HG03097 (cell line): ENCODE results near the gene SND1.
"Not testable (repeated sequence)": the region's sequence is repeated elsewhere in the genome, so short reads cannot be mapped to it uniquely, and the experiment has no call there.

Experiments
- ATAC-seq: cut with Tn5 transposase; IDR thresholded peaks from one replicate; pipeline ENCODE4 v1.9.1; 2021; ENCODE audit not compliant: unreplicated experiment, low FRiP score

SND1 gene

GRCh38 chr7:127900732-127901685 lies 249.0 kb downstream of the SND1 start:
- no peak for ATAC-seq

GRCh38 chr7:127901895-127902703 lies 250.1 kb downstream of the SND1 start:
- no peak for ATAC-seq

GRCh38 chr7:127902753-127903152 lies 250.8 kb downstream of the SND1 start:
- ATAC-seq, result not testable (repeated sequence)

GRCh38 chr7:127903892-127904669 lies 252.1 kb downstream of the SND1 start:
- no peak for ATAC-seq

- no peak for ATAC-seq
Measured at GRCh38 chr7:127904670-127904985, 252.6 kb downstream of the SND1 start.

GRCh38 chr7:127905021-127905420 lies 253.0 kb downstream of the SND1 start:
- no peak for ATAC-seq

- no peak for ATAC-seq
Measured at GRCh38 chr7:127905491-127906330, 253.7 kb downstream of the SND1 start.

- ATAC-seq, result no peak
Measured at GRCh38 chr7:127907110-127908040, 255.4 kb downstream of the SND1 start.

- ATAC-seq, result no peak
Measured at GRCh38 chr7:127908430-127909258, 256.6 kb downstream of the SND1 start.

GRCh38 chr7:127909424-127910152 lies 257.6 kb downstream of the SND1 start:
- ATAC-seq, result no peak

GRCh38 chr7:127910670-127911069 lies 258.7 kb downstream of the SND1 start:
- no peak for ATAC-seq

GRCh38 chr7:127911968-127912511 lies 260.0 kb downstream of the SND1 start:
- peak; percentile 63 for ATAC-seq

- ATAC-seq, result no peak
Measured at GRCh38 chr7:127912901-127913300, 260.9 kb downstream of the SND1 start.

- no peak for ATAC-seq
Measured at GRCh38 chr7:127913686-127914085, 261.7 kb downstream of the SND1 start.

GRCh38 chr7:127914693-127915092 lies 262.7 kb downstream of the SND1 start:
- no peak for ATAC-seq

GRCh38 chr7:127916735-127917134 lies 264.7 kb downstream of the SND1 start:
- no peak for ATAC-seq

GRCh38 chr7:127918130-127918529 lies 266.1 kb downstream of the SND1 start:
- ATAC-seq, result no peak
